C4-2B (cell line): ENCODE measurements around the gene TSSK2.

ENCODE experiments used
- ZFX ChIP-seq: fragments of 450-650 bp; IDR thresholded peaks from 2 replicates; pipeline ENCODE4 v1.6.1; 2017
- TF ChIP-seq, protein P1 (sequence below): fragments of 450-650 bp; conservative IDR thresholded peaks from 2 replicates; pipeline ENCODE4 v1.5.1; 2017; ENCODE audit warnings: mild to moderate bottlenecking

DNA sequence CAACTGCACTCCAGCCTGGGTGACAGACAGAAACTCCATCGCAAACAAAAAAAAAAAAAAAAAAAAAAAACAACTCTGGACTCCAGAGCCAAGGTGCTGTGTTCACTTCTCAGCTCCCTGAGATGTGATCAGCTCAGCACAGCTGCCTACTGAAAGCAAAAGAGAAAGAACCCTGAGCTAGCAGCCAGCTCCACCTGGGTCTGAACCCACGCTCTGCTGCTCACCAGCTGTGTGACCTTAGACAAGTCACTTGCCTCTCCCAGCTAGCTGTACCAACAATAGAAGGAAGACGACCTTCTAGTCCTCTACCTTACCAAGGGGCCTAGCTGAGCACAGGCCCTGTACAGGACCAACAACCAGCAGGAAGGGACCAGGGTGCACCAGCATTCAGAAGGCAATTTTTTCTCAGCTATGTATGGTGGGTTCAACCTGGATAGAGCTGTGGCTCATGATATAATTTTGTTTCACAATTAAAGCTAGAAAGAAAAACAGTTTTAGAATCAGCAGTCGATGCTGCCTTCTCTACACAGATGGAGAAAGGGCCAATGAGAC lies 12.7 kb upstream of the TSSK2 start:
- TF ChIP-seq, protein P1, sequence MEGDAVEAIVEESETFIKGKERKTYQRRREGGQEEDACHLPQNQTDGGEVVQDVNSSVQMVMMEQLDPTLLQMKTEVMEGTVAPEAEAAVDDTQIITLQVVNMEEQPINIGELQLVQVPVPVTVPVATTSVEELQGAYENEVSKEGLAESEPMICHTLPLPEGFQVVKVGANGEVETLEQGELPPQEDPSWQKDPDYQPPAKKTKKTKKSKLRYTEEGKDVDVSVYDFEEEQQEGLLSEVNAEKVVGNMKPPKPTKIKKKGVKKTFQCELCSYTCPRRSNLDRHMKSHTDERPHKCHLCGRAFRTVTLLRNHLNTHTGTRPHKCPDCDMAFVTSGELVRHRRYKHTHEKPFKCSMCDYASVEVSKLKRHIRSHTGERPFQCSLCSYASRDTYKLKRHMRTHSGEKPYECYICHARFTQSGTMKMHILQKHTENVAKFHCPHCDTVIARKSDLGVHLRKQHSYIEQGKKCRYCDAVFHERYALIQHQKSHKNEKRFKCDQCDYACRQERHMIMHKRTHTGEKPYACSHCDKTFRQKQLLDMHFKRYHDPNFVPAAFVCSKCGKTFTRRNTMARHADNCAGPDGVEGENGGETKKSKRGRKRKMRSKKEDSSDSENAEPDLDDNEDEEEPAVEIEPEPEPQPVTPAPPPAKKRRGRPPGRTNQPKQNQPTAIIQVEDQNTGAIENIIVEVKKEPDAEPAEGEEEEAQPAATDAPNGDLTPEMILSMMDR = no peak
- TF ChIP-seq ZFX = no peak
